Measurements from ENCODE around the gene ADA.

Gene ADA

GRCh38 chr20:44606725-44607441, 44.6 kb downstream of the ADA start:
- DNase-seq (ENCODE audit: low read depth in 1 of 2, low spot score in 1 of 2) = no peak
- no peaks in the 10 kb centered on the region for H3K27me3 ChIP-seq (ENCODE audit: insufficient read depth, poor library complexity, severe bottlenecking)
- H3K27ac ChIP-seq (replicated peaks) = no peak overlapping the region
- TF ChIP-seq POLR2AphosphoS5 (IDR thresholded peaks at IDR 0.05; ENCODE audit: low read depth) = no peak
- TF ChIP-seq GABPA (IDR thresholded peaks at IDR 0.05; ENCODE audit: low read depth) = no peak
- no peak for TF ChIP-seq REST (IDR thresholded peaks at IDR 0.05; ENCODE audit: insufficient replicate concordance, low read depth)
- TF ChIP-seq SPI1 (IDR thresholded peaks at IDR 0.05; ENCODE audit: borderline replicate concordance, low read depth) = no peak
- TF ChIP-seq CTCF (IDR thresholded peaks at IDR 0.05; ENCODE audit: insufficient read depth, low read length) = no peak
- H3K4me3 ChIP-seq (replicated peaks; ENCODE audit: insufficient read depth, low read length) = no peak overlapping the region

GRCh38 chr20:44603327-44603726, 48.2 kb downstream of the ADA start:
- H3K27me3 ChIP-seq (ENCODE audit: insufficient read depth, poor library complexity, severe bottlenecking) = no peaks in the 10 kb centered on the region
- TF ChIP-seq SPI1 (IDR thresholded peaks at IDR 0.05; ENCODE audit: borderline replicate concordance, low read depth) = no peak
- no peak for TF ChIP-seq POLR2AphosphoS5 (IDR thresholded peaks at IDR 0.05; ENCODE audit: low read depth)
- no peak for TF ChIP-seq REST (IDR thresholded peaks at IDR 0.05; ENCODE audit: insufficient replicate concordance, low read depth)
- no peak for TF ChIP-seq CTCF (IDR thresholded peaks at IDR 0.05; ENCODE audit: insufficient read depth, low read length)
- TF ChIP-seq GABPA (IDR thresholded peaks at IDR 0.05; ENCODE audit: low read depth) = no peak
- H3K4me3 ChIP-seq (replicated peaks; ENCODE audit: insufficient read depth, low read length) = no peak overlapping the region
- no peak overlapping the region for H3K27ac ChIP-seq (replicated peaks)
- no peak for DNase-seq (ENCODE audit: low read depth in 1 of 2, low spot score in 1 of 2)

- H3K27me3 ChIP-seq (ENCODE audit: insufficient read depth, poor library complexity, severe bottlenecking) = no peaks in the 10 kb centered on the region
- TF ChIP-seq CTCF (IDR thresholded peaks at IDR 0.05; ENCODE audit: insufficient read depth, low read length) = no peak
- no peak for TF ChIP-seq POLR2AphosphoS5 (IDR thresholded peaks at IDR 0.05; ENCODE audit: low read depth)
- no peak for TF ChIP-seq GABPA (IDR thresholded peaks at IDR 0.05; ENCODE audit: low read depth)
- TF ChIP-seq REST (IDR thresholded peaks at IDR 0.05; ENCODE audit: insufficient replicate concordance, low read depth) = no peak
- TF ChIP-seq SPI1 (IDR thresholded peaks at IDR 0.05; ENCODE audit: borderline replicate concordance, low read depth) = no peak
- DNase-seq (ENCODE audit: low read depth in 1 of 2, low spot score in 1 of 2) = no peak
- H3K4me3 ChIP-seq (replicated peaks; ENCODE audit: insufficient read depth, low read length) = no peak overlapping the region
- no peak overlapping the region for H3K27ac ChIP-seq (replicated peaks)
Observed at GRCh38 chr20:44601801-44602204, 49.7 kb downstream of the ADA start.
